Brain microvascular endothelial cell (primary cell): ENCODE measurements around the gene RHOBTB1.
"Not testable (repeated sequence)": the region's sequence is repeated elsewhere in the genome, so short reads cannot be mapped to it uniquely, and the experiment has no call there.

Experiments used
- DNase-seq: peaks from one replicate; pipeline ENCODE4 v3.0.0-alpha.2; 2020
- H3K27ac ChIP-seq: fragments of 250-450 bp; sonication (Bioruptor Pico); 2 replicates; pipeline ENCODE4 v1.5.1; 2020; ENCODE audit warnings: mild to moderate bottlenecking, moderate library complexity
- H3K27me3 ChIP-seq: fragments of 250-450 bp; sonication (Bioruptor Pico); replicated peaks from 2 replicates; pipeline ENCODE4 v1.5.1; 2020; ENCODE audit warnings: mild to moderate bottlenecking
- H3K36me3 ChIP-seq: fragments of 250-450 bp; sonication (Bioruptor Pico); replicated peaks from 2 replicates; pipeline ENCODE4 v1.5.1; 2020; ENCODE audit warnings: mild to moderate bottlenecking
- H3K4me3 ChIP-seq: 2 replicates; pipeline ENCODE4 v1.5.1; 2011; ENCODE audit warnings: low read depth, mild to moderate bottlenecking, control low read depth, low read length, moderate library complexity
- in situ Hi-C: cut with HindIII; loops from 2 replicates; pipeline ENCODE4 v1.10.0; 2017; ENCODE audit warnings: low sequenced_read_pairs, low pct_ligation_motif_present
- TF ChIP-seq, protein P1 (sequence below): IDR thresholded peaks from 2 replicates; pipeline ENCODE4 v1.5.1; 2011; ENCODE audit warnings: low read depth, mild to moderate bottlenecking, moderate library complexity, low read length, control low read depth, inconsistent platforms; ENCODE audit errors: missing control alignments

Gene RHOBTB1

DNA sequence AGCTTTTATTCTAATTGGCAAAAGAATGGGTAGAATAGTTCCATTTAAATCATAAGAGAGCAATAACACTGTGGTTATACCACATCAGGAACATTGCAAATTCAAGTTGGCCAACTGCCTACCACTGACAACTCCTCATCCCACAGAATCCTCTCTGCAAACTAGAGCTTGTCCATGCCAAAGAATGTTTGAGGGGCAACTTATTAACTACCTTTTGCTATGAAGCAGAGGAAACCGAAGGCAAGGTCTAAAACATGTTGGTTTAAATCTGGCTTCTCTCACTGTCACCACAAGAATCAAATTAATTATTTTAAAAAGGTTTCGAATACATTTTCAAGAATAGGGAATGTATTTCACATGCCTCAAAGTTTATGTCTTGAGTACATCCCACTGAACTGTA, 36.0 kb downstream of the RHOBTB1 start:
- TF ChIP-seq, protein P1, sequence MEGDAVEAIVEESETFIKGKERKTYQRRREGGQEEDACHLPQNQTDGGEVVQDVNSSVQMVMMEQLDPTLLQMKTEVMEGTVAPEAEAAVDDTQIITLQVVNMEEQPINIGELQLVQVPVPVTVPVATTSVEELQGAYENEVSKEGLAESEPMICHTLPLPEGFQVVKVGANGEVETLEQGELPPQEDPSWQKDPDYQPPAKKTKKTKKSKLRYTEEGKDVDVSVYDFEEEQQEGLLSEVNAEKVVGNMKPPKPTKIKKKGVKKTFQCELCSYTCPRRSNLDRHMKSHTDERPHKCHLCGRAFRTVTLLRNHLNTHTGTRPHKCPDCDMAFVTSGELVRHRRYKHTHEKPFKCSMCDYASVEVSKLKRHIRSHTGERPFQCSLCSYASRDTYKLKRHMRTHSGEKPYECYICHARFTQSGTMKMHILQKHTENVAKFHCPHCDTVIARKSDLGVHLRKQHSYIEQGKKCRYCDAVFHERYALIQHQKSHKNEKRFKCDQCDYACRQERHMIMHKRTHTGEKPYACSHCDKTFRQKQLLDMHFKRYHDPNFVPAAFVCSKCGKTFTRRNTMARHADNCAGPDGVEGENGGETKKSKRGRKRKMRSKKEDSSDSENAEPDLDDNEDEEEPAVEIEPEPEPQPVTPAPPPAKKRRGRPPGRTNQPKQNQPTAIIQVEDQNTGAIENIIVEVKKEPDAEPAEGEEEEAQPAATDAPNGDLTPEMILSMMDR = no peak
- Histone ChIP-seq H3K36me3 (peaks cover 4% of the 10 kb centered on the region), H3K4me3 (no peak overlapping the region), H3K27ac (no peak overlapping the region), H3K27me3 (no peaks in the 10 kb centered on the region)
- DNase-seq = no peak
- in situ Hi-C loops = no loop called here

DNA sequence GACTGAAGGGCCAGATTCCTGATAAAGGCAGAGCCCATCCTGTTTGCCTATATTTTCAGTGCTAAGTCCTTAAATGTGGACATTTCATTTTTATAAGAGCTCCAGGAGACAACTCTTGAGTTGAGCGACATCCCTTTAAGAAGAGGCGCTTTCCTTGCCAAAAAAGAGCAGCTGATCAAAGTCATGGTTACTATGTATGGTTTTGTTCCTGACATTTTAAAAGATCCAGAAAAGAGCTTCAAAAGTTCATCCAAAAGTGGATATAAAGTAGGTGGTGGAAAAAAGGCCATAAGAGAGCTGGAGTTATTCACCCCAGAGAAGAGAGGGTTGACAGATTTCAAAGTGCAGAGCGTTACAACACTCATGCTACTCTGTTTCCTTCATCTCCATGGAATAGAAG, 36.7 kb downstream of the RHOBTB1 start:
- Histone ChIP-seq H3K36me3 (peaks cover 4% of the 10 kb centered on the region), H3K27ac (no peak overlapping the region), H3K4me3 (no peak overlapping the region), H3K27me3 (no peaks in the 10 kb centered on the region)
- no peak for DNase-seq
- in situ Hi-C loops = no loop called here
- TF ChIP-seq, protein P1 = no peak

DNA sequence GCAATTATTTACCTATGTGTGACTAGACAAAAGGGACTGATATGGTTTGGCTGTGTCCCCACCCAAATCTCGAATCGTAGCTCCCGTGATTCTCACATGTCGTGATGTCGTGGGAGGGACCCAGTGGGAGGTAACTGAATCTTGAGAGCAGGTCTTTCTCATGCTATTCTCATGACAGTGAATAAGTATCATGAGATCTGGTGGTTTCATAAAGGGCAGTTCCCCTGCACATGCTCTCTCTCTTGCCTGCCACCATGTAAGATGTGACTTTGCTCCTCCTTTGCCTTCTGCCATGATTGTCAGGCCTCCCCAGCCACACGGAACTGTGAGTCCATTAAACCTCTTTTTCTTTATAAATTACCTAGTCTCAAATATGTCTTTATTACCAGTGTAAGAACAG, 37.2 kb downstream of the RHOBTB1 start:
- H3K4me3 ChIP-seq, in situ Hi-C loops, H3K27me3 ChIP-seq, H3K36me3 ChIP-seq, H3K27ac ChIP-seq, DNase-seq: not testable (repeated sequence)

DNA sequence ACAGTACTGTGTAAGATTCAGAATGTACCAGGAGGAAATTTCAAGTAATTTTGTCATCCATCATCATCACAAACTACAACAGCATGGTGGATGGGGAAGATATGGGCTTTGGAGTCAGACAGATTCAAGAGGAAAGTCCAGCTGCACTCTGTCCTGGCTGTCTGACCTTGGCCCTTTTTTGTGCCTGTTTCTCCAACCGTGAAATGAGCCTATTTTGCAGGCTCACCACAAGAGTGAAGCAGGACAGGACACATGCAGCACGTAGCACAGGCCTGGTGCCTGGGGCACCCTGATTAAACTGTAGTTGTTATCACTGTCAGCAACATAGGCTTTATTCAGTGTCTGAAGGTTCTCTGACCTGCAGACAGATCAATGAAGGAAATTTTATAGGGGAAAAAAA, 37.6 kb downstream of the RHOBTB1 start:
- no peak overlapping the region for H3K27ac ChIP-seq
- H3K27me3 ChIP-seq = no peaks in the 10 kb centered on the region
- no peak for DNase-seq
- in situ Hi-C loops = no loop called here
- TF ChIP-seq, protein P1 = no peak
- H3K4me3 ChIP-seq = no peak overlapping the region
- peaks cover 4% of the 10 kb centered on the region for H3K36me3 ChIP-seq

DNA sequence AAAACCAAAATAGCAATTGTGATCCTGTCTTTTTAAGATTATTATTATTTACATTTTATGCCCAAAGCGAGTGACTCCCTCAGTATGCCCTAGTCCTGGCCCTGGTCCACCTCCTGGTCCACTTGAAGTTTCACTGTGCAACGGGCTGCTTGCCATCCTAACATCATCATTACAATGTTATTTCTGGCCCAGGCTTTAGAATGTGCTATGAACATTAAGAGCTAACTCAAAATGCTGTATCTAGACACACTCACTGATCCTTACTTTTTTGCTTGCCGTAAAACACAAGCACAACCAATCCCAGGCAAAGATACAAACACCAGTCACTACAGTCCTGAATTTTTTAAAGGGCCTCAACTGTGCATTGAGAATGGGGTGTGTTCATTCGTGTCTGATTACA, 38.4 kb downstream of the RHOBTB1 start:
- in situ Hi-C loops = no loop called here
- Histone ChIP-seq H3K27ac (no peak overlapping the region), H3K36me3 (no peaks in the 10 kb centered on the region), H3K4me3 (no peak overlapping the region), H3K27me3 (no peaks in the 10 kb centered on the region)
- TF ChIP-seq, protein P1 = no peak
- no peak for DNase-seq

DNA sequence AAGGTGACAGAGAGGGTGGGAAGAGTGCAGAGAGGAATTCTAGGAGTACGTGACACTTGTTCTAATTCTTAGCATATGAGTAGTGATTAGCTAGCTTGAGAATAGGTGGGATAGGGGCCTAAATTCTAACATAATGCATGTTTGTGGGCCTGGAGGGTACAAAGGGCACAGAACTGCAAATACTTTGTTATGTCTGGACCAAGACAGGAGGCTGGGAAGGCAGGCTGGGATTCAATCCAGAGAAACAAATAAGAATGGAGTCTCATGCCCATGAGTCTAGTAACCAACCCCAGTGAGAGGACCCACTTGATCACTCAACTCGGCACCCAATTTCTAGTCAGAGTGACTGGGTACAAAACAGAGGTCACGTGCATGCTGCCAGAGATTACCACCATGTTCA, 40.9 kb downstream of the RHOBTB1 start:
- Histone ChIP-seq H3K4me3 (no peak overlapping the region), H3K27me3 (no peaks in the 10 kb centered on the region), H3K27ac (no peak overlapping the region), H3K36me3 (no peaks in the 10 kb centered on the region)
- in situ Hi-C loops = no loop called here
- TF ChIP-seq, protein P1 = no peak
- no peak for DNase-seq
